SU-DHL-6 (cell line): ENCODE data around the gene NECTIN3.

ENCODE experiments used
- CTCF ChIP-seq: fragments of 200-600 bp; sonication (generic); IDR thresholded peaks from one replicate; pipeline ENCODE4 v1.5.1; 2017; ENCODE audit warnings: antibody characterized with exemption, mild to moderate bottlenecking, low read length, moderate library complexity; ENCODE audit not compliant: insufficient read depth, poor library complexity, severe bottlenecking
- EZH2phosphoT487 ChIP-seq: fragments of 200-600 bp; sonication (generic), shearing (Covaris generic); conservative IDR thresholded peaks from 2 replicates; pipeline ENCODE4 v1.6.1; 2018; ENCODE audit warnings: mild to moderate bottlenecking, antibody characterized with exemption, low read length, moderate library complexity, mixed read lengths

GRCh38 chr3:111173328-111173900, 101.8 kb downstream of the NECTIN3 start:
- no peak for TF ChIP-seq CTCF
- no peak for TF ChIP-seq EZH2phosphoT487
